Endothelial cell of umbilical vein (primary cell): Measurements from ENCODE around the gene SCP2.

Experiments
- CTCF ChIP-seq, 2 donors: IDR thresholded peaks; 1 replicate in 1 of 2; 2 replicates in 1 of 2; pipeline ENCODE4 v1.5.1; 2011; ENCODE audit warnings: low read length in 2 of 2, mild to moderate bottlenecking in 2 of 2, moderate library complexity in 2 of 2, control low read depth in 1 of 2, inconsistent platforms in 1 of 2, low read depth in 1 of 2; ENCODE audit not compliant: insufficient read depth in 1 of 2; ENCODE audit errors: extremely low read depth in 1 of 2
- EZH2 ChIP-seq: IDR thresholded peaks from 2 replicates; pipeline ENCODE4 v1.6.1; 2012; ENCODE audit warnings: borderline replicate concordance, low read depth, mild to moderate bottlenecking, moderate library complexity, low read length, inconsistent platforms; ENCODE audit not compliant: severe bottlenecking
- POLR2A ChIP-seq: IDR thresholded peaks from 2 replicates; pipeline ENCODE4 v1.6.1; 2012; ENCODE audit warnings: low read depth, mild to moderate bottlenecking, control low read depth, low read length
- POLR2AphosphoS5 ChIP-seq: IDR thresholded peaks from 2 replicates; pipeline ENCODE4 v1.6.1; 2012; ENCODE audit warnings: low read depth, mild to moderate bottlenecking, control low read depth, low read length, moderate library complexity; ENCODE audit not compliant: insufficient read depth

DNA sequence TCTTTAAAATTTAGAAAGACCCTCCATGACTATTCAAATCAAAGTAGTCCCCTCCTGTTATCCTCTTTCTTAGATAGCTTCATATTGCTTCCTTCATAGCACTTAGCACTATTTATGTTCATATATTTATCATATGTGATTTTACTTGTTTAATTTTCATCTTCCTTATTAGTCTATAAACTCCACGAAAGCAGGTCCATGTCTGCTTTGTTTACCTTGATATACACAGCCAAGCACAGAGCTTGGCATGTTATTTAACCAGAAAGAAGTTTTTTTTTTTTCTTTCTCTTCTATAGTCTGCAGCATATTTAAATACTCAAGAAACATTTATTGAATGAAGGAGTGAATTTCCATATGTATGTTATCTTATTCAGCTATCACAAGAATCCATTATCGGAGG, 36.0 kb downstream of the SCP2 start:
- TF ChIP-seq CTCF (IDR thresholded peaks at IDR 0.05; ENCODE audit: extremely low read depth in 1 of 2, insufficient read depth in 1 of 2, low read depth in 1 of 2, low read length in 2 of 2) (no peak), EZH2 (no peak), POLR2A (no peak), POLR2AphosphoS5 (no peak)
